ENCODE measurements around the gene M1AP. TPM values are rescaled to one million over a fixed set of nuclear protein-coding genes. Genes with fewer than 3 reads are reported as not detected.

The M1AP gene
- total and polyA plus RNA-seq, 2 of the 8 experiments (the other 6 are each of a cell fraction or from before 2014, with no cell fraction given): 4.8 TPM

- Histone ChIP-seq H4K5ac (ENCODE audit: insufficient read length, low read depth, low read length) (no peak overlapping the region), H4K8ac (ENCODE audit: extremely low read depth, insufficient read depth, low read length) (no peak overlapping the region), H3K4ac (replicated peaks; ENCODE audit: insufficient read length, low read depth, low read length) (no peak overlapping the region), H3K23me2 (ENCODE audit: low read depth, low read length) (0 out of 2 replicates have a peak, but pooled peaks cover 1% of the 10 kb centered on the region), H3K79me1 (ENCODE audit: low read depth, low read length) (no peaks in the 10 kb centered on the region), H3K79me2 (ENCODE audit: control insufficient read depth in 1 of 2, insufficient read depth in 2 of 2, low read length in 2 of 2) (no peaks in the 10 kb centered on the region), H4K91ac (replicated peaks; ENCODE audit: insufficient read length, low read length) (no peak overlapping the region), H3K56ac (replicated peaks; ENCODE audit: insufficient read length, low read depth, low read length) (no peak overlapping the region), H2AK5ac (ENCODE audit: low read depth, low read length) (no peak overlapping the region), H3K14ac (ENCODE audit: insufficient read length) (no peak overlapping the region), H3K4me2 (ENCODE audit: insufficient read depth in 1 of 2, low read depth in 2 of 2, low read length in 2 of 2) (no peak overlapping the region), H3K9ac (replicated peaks in 1 of 4; ENCODE audit: extremely low read depth in 1 of 4, low read depth in 3 of 4, low read length in 3 of 4) (no peak overlapping the region), H3K18ac (ENCODE audit: extremely low read depth, low read length) (no peak overlapping the region), H3K27me3 (replicated peaks in 1 of 4; ENCODE audit: control insufficient read depth in 3 of 4, extremely low read depth in 1 of 4, insufficient read depth in 3 of 4, low read length in 3 of 4) (no peaks in the 10 kb centered on the region), H3K4me1 (replicated peaks in 1 of 4; ENCODE audit: control insufficient read depth in 3 of 4, insufficient read depth in 4 of 4, low read length in 3 of 4) (no peaks in the 10 kb centered on the region), H3K9me3 (ENCODE audit: insufficient read depth in 2 of 2, low read depth in 1 of 2, low read length in 1 of 2) (no peaks in the 10 kb centered on the region), H3K36me3 (ENCODE audit: control insufficient read depth in 2 of 4, insufficient read depth in 4 of 4, low read length in 3 of 4) (no peaks in the 10 kb centered on the region), H3K4me3 (ENCODE audit: extremely low read depth in 1 of 4, insufficient read depth in 2 of 4, low read depth in 3 of 4, low read length in 4 of 4) (no peak overlapping the region), H2BK20ac (ENCODE audit: low read length) (no peak overlapping the region), H2BK12ac (ENCODE audit: low read depth, low read length) (no peak overlapping the region), H3K27ac (ENCODE audit: low read depth, low read length) (no peak overlapping the region), H2AFZ (ENCODE audit: low read length) (no peak overlapping the region), H2BK15ac (ENCODE audit: low read length) (no peak overlapping the region), H2BK5ac (ENCODE audit: low read depth, low read length) (no peak overlapping the region), H4K20me1 (replicated peaks in 1 of 2; ENCODE audit: control insufficient read depth in 1 of 2, insufficient read depth in 2 of 2, low read length in 2 of 2) (no peaks in the 10 kb centered on the region), H2BK120ac (replicated peaks; ENCODE audit: low read depth, low read length) (no peak overlapping the region), H3K23ac (ENCODE audit: insufficient read length) (no peak overlapping the region)
- ChIA-PET CTCF (ENCODE audit: partially characterized antibody) (interaction anchor here (0.8 to 10.0 kb wide), 9 partner anchors 10 to 242 kb away, joined by 3 to 158 read pairs (median 5); partner anchors contain the start of genes CCDC142 and TTC31), POLR2A (ENCODE audit: partially characterized antibody) (interaction anchor here (1.5 kb wide), 1 partner anchor 78 kb away, joined by 4 read pairs; no protein-coding TSS in a partner anchor)
- 86% methylated on average over 7 of the region's 7 CpGs; no CpG with 5 or more reads in 1 of the 2 experiments for WGBS, 2 experiments (ENCODE audit: extremely low coverage in 1 of 2, insufficient coverage in 1 of 2, insufficient read length in 1 of 2, insufficient replicate concordance in 2 of 2, low coverage in 1 of 2, low lambda C conversion rate in 2 of 2, missing lambda C conversion rate in 1 of 2)
- DNase-seq (ENCODE audit: low read depth in 1 of 2, low spot score in 2 of 2) (no peak), FAIRE-seq (no peak)
- no peak for TF ChIP-seq ATF2 (IDR thresholded peaks at IDR 0.05; ENCODE audit: low read length)
- TF ChIP-seq ZNF274 (IDR thresholded peaks at IDR 0.05; ENCODE audit: borderline replicate concordance, extremely low read depth, low read length): no peak
- no peak for TF ChIP-seq EGR1 (IDR thresholded peaks at IDR 0.05; ENCODE audit: borderline replicate concordance, low read depth, low read length)
- no peak for TF ChIP-seq GTF2F1 (IDR thresholded peaks at IDR 0.05; ENCODE audit: borderline replicate concordance, low read depth, low read length)
- TF ChIP-seq HDAC2 (IDR thresholded peaks at IDR 0.05; ENCODE audit: borderline replicate concordance in 1 of 2, low read depth in 2 of 2, low read length in 2 of 2): no peak
- no peak for TF ChIP-seq RNF2 (IDR thresholded peaks at IDR 0.05; ENCODE audit: borderline replicate concordance, low read depth, low read length, missing control alignments, poor library complexity, severe bottlenecking)
- no peak for TF ChIP-seq CBX8 (IDR thresholded peaks at IDR 0.05; ENCODE audit: borderline replicate concordance, low read depth, low read length)
- TF ChIP-seq SRF (IDR thresholded peaks at IDR 0.05; ENCODE audit: low read depth, low read length): no peak
- no peak for TF ChIP-seq YY1 (IDR thresholded peaks at IDR 0.05; ENCODE audit: low read depth, low read length)
- TF ChIP-seq RAD21 (IDR thresholded peaks at IDR 0.05 in 1 of 2, conservative IDR thresholded peaks at IDR 0.05 in 1 of 2; ENCODE audit: low read depth in 2 of 2, low read length in 2 of 2): no peak
Measured at GRCh38 chr2:74576211-74576862, 71.8 kb downstream of the M1AP start.
